GM23338 (cell line): ENCODE measurements around the gene DHX32.

ENCODE experiments used
- CREB1 ChIP-seq: fragments of 250-450 bp; sonication (Bioruptor Pico); IDR thresholded peaks from 2 replicates; pipeline ENCODE4 v1.5.0; 2020; ENCODE audit warnings: low read depth, mild to moderate bottlenecking, moderate library complexity
- ETS1 ChIP-seq: IDR thresholded peaks from 2 replicates; pipeline ENCODE4 v1.6.1; 2016; ENCODE audit warnings: antibody characterized with exemption
- EZH2 ChIP-seq: fragments of 200-600 bp; sonication (generic); IDR thresholded peaks from one replicate; pipeline ENCODE4 v1.8.0; 2017; ENCODE audit warnings: antibody characterized with exemption, mild to moderate bottlenecking, low read depth; ENCODE audit not compliant: unreplicated experiment
- EZH2phosphoT487 ChIP-seq: fragments of 200-600 bp; sonication (generic); IDR thresholded peaks from one replicate; pipeline ENCODE4 v1.8.1; 2018; ENCODE audit warnings: antibody characterized with exemption; ENCODE audit not compliant: unreplicated experiment
- JUNB ChIP-seq: IDR thresholded peaks from one replicate; pipeline ENCODE4 v1.6.1; 2016; ENCODE audit warnings: antibody characterized with exemption; ENCODE audit not compliant: unreplicated experiment
- NANOG ChIP-seq: IDR thresholded peaks from 2 replicates; pipeline ENCODE4 v1.6.1; 2016; ENCODE audit warnings: antibody characterized with exemption, borderline replicate concordance
- POLR2AphosphoS5 ChIP-seq: IDR thresholded peaks from 2 replicates; pipeline ENCODE4 v1.6.1; 2016; ENCODE audit warnings: antibody characterized with exemption, low read depth
- REST ChIP-seq: IDR thresholded peaks from one replicate; pipeline ENCODE4 v1.6.1; 2018; ENCODE audit warnings: antibody characterized with exemption; ENCODE audit not compliant: unreplicated experiment
- ZNF114 ChIP-seq: fragments of 250-450 bp; sonication (Bioruptor Pico); IDR thresholded peaks from 2 replicates; pipeline ENCODE4 v1.5.0; 2020; ENCODE audit warnings: mild to moderate bottlenecking, moderate library complexity
- ZNF331 ChIP-seq: fragments of 250-450 bp; sonication (Bioruptor Pico); IDR thresholded peaks from 2 replicates; pipeline ENCODE4 v1.5.0; 2020; ENCODE audit warnings: low read depth, mild to moderate bottlenecking, moderate library complexity
- TF ChIP-seq, protein P1 (sequence below), 2 experiments: fragments of 200-600 bp in 1 of 2; sonication (generic) in 1 of 2; conservative IDR thresholded peaks; 2 replicates each; pipeline versions ENCODE4 v1.5.1 to v1.6.1; 2016 to 2017; ENCODE audit warnings: antibody characterized with exemption in 2 of 2, low read depth in 2 of 2, mild to moderate bottlenecking in 2 of 2, moderate library complexity in 1 of 2

DNA sequence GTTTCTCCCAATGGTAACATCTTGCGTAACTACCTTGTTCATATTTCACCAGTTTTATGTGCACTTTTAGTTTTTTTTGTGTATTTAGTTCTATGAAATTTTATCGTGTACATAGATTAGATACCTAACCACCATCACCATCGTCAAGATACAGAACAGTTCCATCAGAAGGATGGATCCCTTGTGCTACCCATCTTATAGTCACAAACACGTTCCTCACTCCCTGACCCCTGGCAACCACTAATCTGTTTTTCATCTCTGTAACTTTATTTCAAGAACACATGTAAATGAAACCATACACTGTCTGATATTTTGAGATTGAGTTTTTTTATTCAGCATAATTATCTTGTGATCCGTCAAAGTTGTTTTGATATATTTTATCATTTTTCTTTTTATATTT is 45.2 kb upstream of the DHX32 start:
- TF ChIP-seq JUNB = no peak
- no peak for TF ChIP-seq POLR2AphosphoS5
- TF ChIP-seq, protein P1, sequence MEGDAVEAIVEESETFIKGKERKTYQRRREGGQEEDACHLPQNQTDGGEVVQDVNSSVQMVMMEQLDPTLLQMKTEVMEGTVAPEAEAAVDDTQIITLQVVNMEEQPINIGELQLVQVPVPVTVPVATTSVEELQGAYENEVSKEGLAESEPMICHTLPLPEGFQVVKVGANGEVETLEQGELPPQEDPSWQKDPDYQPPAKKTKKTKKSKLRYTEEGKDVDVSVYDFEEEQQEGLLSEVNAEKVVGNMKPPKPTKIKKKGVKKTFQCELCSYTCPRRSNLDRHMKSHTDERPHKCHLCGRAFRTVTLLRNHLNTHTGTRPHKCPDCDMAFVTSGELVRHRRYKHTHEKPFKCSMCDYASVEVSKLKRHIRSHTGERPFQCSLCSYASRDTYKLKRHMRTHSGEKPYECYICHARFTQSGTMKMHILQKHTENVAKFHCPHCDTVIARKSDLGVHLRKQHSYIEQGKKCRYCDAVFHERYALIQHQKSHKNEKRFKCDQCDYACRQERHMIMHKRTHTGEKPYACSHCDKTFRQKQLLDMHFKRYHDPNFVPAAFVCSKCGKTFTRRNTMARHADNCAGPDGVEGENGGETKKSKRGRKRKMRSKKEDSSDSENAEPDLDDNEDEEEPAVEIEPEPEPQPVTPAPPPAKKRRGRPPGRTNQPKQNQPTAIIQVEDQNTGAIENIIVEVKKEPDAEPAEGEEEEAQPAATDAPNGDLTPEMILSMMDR (conservative IDR thresholded peaks at IDR 0.05; ENCODE audit: low read depth in 2 of 2) = no peak
- TF ChIP-seq CREB1 = no peak
- TF ChIP-seq ZNF331 = no peak
- TF ChIP-seq EZH2phosphoT487 = no peak
- no peak for TF ChIP-seq NANOG
- no peak for TF ChIP-seq EZH2
- TF ChIP-seq ETS1 = no peak
- TF ChIP-seq ZNF114 (CRISPR knock-in tag) = no peak
- TF ChIP-seq REST = no peak
